HCT116 (cell line): ENCODE results near the gene POU3F2. TPM values are rescaled to one million over a fixed set of nuclear protein-coding genes. Genes with fewer than 3 reads are reported as not detected.

Source experiments
- ATAC-seq: fragments of 200-7000 bp; cut with Tn5 transposase; 2 replicates; pipeline ENCODE4 v1.9.1; 2020; ENCODE audit warnings: mild to moderate bottlenecking, moderate library complexity
- BruUV-seq: library from RNA; stranded (reverse); fragments of 400-500 nt; replicated peaks from 2 replicates; lab custom pipeline; 2021; lab: Mats Ljungman, UMichigan
- CTCF ChIA-PET: fragments of 300-600 bp; sonication (Branson Sonifier 250); formaldehyde crosslinking; loops from one replicate; lab custom pipeline; 2021; ENCODE audit warnings: antibody characterized with exemption; lab: Charles Lee
- POLR2A ChIA-PET: fragments of 300-600, 350-600 bp; sonication (Branson Sonifier 250); formaldehyde crosslinking; loops from one replicate; lab custom pipeline; 2021; ENCODE audit warnings: antibody characterized with exemption; lab: Charles Lee
- RAD21 ChIA-PET, 2 experiments: fragments of 300-600 bp; sonication (Branson Sonifier 250); formaldehyde crosslinking; loops; one replicate each; lab custom pipeline; 2023; ENCODE audit warnings: low total read pairs in 2 of 2; ENCODE audit not compliant: uncharacterized antibody in 2 of 2, unreplicated experiment in 2 of 2, low non-redundant PET in 1 of 2; lab: Charles Lee
- DNase-seq: peaks from one replicate; pipeline ENCODE4 v3.0.0-alpha.2; 2010; ENCODE audit warnings: low read depth, low spot score
- H2AFZ ChIP-seq: fragments of 200-600 bp; shearing (Covaris generic), sonication (generic); 2 replicates; pipeline ENCODE4 v1.6.1; 2017; ENCODE audit warnings: low read depth, mixed run types, mixed read lengths, antibody characterized with exemption, low read length; ENCODE audit not compliant: poor library complexity, severe bottlenecking
- H3K27ac ChIP-seq: 2 replicates; pipeline ENCODE4 v1.5.1; 2012; ENCODE audit warnings: low read depth, low read length
- H3K27me3 ChIP-seq: fragments of 200-600 bp; sonication (generic); 2 replicates; pipeline ENCODE4 v1.6.1; 2016; ENCODE audit warnings: mixed run types, low read length, mixed read lengths; ENCODE audit not compliant: insufficient read depth
- H3K36me3 ChIP-seq, 2 experiments: fragments of 200-500 bp in 1 of 2; fragments of 200-600 bp in 1 of 2; sonication (Bioruptor generic) in 1 of 2; sonication (generic) in 1 of 2; 2 replicates each; pipeline versions ENCODE4 v1.5.1 to v1.6.1; 2014 to 2016; ENCODE audit warnings: low read length in 2 of 2, inconsistent platforms in 1 of 2, mixed read lengths in 1 of 2, mixed run types in 1 of 2; ENCODE audit not compliant: insufficient read depth in 2 of 2, control insufficient read depth in 1 of 2
- H3K4me1 ChIP-seq, 2 experiments: fragments of 200-600 bp in 1 of 2; sonication (generic) in 1 of 2; 2 replicates each; pipeline versions ENCODE4 v1.5.1 to v1.6.1; 2012 to 2017; ENCODE audit warnings: low read length in 2 of 2, inconsistent platforms in 1 of 2, mild to moderate bottlenecking in 1 of 2, mixed read lengths in 1 of 2, mixed run types in 1 of 2, moderate library complexity in 1 of 2; ENCODE audit not compliant: insufficient read depth in 2 of 2, control insufficient read depth in 1 of 2
- H3K4me2 ChIP-seq: fragments of 200-600 bp; sonication (generic); 2 replicates; pipeline ENCODE4 v1.6.1; 2017; ENCODE audit warnings: mixed run types, low read length, mixed read lengths
- H3K4me3 ChIP-seq, 2 experiments: fragments of 200-600 bp in 1 of 2; sonication (generic) in 1 of 2; replicated peaks in 1 of 2; 2 replicates each; pipeline ENCODE4 v1.5.1; 2011 to 2016; ENCODE audit warnings: low read length in 2 of 2, control low read depth in 1 of 2, low read depth in 1 of 2, mild to moderate bottlenecking in 1 of 2, mixed read lengths in 1 of 2, mixed run types in 1 of 2
- H3K79me2 ChIP-seq: fragments of 200-600 bp; sonication (generic); 2 replicates; pipeline ENCODE4 v1.6.1; 2017; ENCODE audit warnings: mild to moderate bottlenecking, mixed run types, low read length, moderate library complexity, mixed read lengths; ENCODE audit not compliant: insufficient read depth
- H3K9ac ChIP-seq: fragments of 200-600 bp; sonication (generic); 2 replicates; pipeline ENCODE4 v1.6.1; 2016; ENCODE audit warnings: low read length, mixed read lengths
- H3K9me2 ChIP-seq: fragments of 200-600 bp; sonication (generic), shearing (Covaris generic); 2 replicates; pipeline ENCODE4 v1.6.1; 2017; ENCODE audit warnings: mixed run types, mild to moderate bottlenecking, moderate library complexity; ENCODE audit not compliant: insufficient read depth
- H3K9me3 ChIP-seq, 2 experiments: fragments of 200-500 bp in 1 of 2; fragments of 200-600 bp in 1 of 2; sonication (Bioruptor generic) in 1 of 2; sonication (generic) in 1 of 2; 2 replicates each; pipeline ENCODE4 v1.6.1; 2014 to 2017; ENCODE audit warnings: low read length in 2 of 2, mixed read lengths in 2 of 2, inconsistent platforms in 1 of 2, low read depth in 1 of 2, mild to moderate bottlenecking in 1 of 2, mixed run types in 1 of 2, moderate library complexity in 1 of 2; ENCODE audit not compliant: control insufficient read depth in 1 of 2, insufficient read depth in 1 of 2
- H4K20me1 ChIP-seq: fragments of 200-600 bp; sonication (generic), shearing (Covaris generic); 2 replicates; pipeline ENCODE4 v1.6.1; 2017; ENCODE audit warnings: mixed run types, mild to moderate bottlenecking, moderate library complexity; ENCODE audit not compliant: insufficient read depth
- JUND ChIP-seq: IDR thresholded peaks from 2 replicates; pipeline ENCODE4 v1.6.1; 2012
- MAX ChIP-seq: IDR thresholded peaks from 2 replicates; pipeline ENCODE4 v1.6.1; 2012
- POLR2A ChIP-seq: IDR thresholded peaks from 2 replicates; pipeline ENCODE4 v1.7.0; 2011; ENCODE audit warnings: borderline replicate concordance; ENCODE audit not compliant: insufficient read depth, insufficient read length; ENCODE audit errors: extremely low read depth
- REST ChIP-seq: IDR thresholded peaks from 2 replicates; pipeline ENCODE4 v1.6.1; 2012; ENCODE audit warnings: low read depth
- SIN3A ChIP-seq: IDR thresholded peaks from 2 replicates; pipeline ENCODE4 v1.6.1; 2012; ENCODE audit warnings: low read depth
- intact Hi-C: fragments of 100-400 bp; cut with micrococcal nuclease; formaldehyde crosslinking; loops from 2 replicates; pipeline ENCODE4 v1.10.0; 2022
- total RNA-seq: library from RNA; stranded (reverse); gene quantifications from one replicate; pipeline ENCODE4 v1.2.1, GENCODE V29; 2021; ENCODE audit not compliant: unreplicated experiment
- TF ChIP-seq, protein P1 (sequence below), 3 experiments: fragments of 200-600 bp in 1 of 3; sonication (generic) in 1 of 3; IDR thresholded peaks in 2 of 3; conservative IDR thresholded peaks in 1 of 3; 2 replicates each; pipeline ENCODE4 v1.5.1; 2012 to 2017; ENCODE audit warnings: low read depth in 2 of 3, low read length in 2 of 3, antibody characterized with exemption in 1 of 3, borderline replicate concordance in 1 of 3, control low read depth in 1 of 3, mild to moderate bottlenecking in 1 of 3, mixed read lengths in 1 of 3, mixed run types in 1 of 3, moderate library complexity in 1 of 3; ENCODE audit not compliant: insufficient read depth in 1 of 3

Gene POU3F2
- total RNA-seq, 1 experiment from 2014 or later = not detected

DNA sequence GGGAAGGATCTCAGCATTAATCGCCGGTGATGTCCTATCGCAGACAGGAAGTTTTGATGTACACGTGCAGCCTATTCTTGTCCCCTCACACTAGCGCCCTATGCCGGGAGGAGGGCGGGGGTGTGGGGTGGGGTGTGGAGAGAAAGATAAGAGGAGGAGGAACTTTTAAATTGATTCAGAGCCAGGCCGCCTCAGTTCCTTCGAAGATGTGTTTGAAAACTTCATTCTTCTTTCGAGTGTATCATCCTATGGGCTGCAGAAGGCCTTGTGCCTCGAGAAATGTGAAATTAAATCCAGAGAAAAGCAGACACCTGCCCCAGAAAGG lies 2.5 kb upstream of the POU3F2 start:
- Histone ChIP-seq H3K4me1 (no peaks in the 10 kb centered on the region), H3K9me2 (no peaks in the 10 kb centered on the region)
- TF ChIP-seq POLR2A (no peak), SIN3A (no peak), JUND (no peak), REST (no peak), MAX (no peak)
- TF ChIP-seq, protein P1, sequence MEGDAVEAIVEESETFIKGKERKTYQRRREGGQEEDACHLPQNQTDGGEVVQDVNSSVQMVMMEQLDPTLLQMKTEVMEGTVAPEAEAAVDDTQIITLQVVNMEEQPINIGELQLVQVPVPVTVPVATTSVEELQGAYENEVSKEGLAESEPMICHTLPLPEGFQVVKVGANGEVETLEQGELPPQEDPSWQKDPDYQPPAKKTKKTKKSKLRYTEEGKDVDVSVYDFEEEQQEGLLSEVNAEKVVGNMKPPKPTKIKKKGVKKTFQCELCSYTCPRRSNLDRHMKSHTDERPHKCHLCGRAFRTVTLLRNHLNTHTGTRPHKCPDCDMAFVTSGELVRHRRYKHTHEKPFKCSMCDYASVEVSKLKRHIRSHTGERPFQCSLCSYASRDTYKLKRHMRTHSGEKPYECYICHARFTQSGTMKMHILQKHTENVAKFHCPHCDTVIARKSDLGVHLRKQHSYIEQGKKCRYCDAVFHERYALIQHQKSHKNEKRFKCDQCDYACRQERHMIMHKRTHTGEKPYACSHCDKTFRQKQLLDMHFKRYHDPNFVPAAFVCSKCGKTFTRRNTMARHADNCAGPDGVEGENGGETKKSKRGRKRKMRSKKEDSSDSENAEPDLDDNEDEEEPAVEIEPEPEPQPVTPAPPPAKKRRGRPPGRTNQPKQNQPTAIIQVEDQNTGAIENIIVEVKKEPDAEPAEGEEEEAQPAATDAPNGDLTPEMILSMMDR (IDR thresholded peaks at IDR 0.05 in 2 of 3, conservative IDR thresholded peaks at IDR 0.05 in 1 of 3; ENCODE audit: borderline replicate concordance in 1 of 3, insufficient read depth in 1 of 3, low read depth in 2 of 3, low read length in 2 of 3) = no peak
- TF ChIP-seq, all 23 proteins: peak for 0
- Histone ChIP-seq H3K79me2 (no peaks in the 10 kb centered on the region), H2AFZ (no peak overlapping the region), H3K9ac (no peak overlapping the region), H3K36me3 (no peaks in the 10 kb centered on the region), H4K20me1 (no peaks in the 10 kb centered on the region), H3K9me3 (no peaks in the 10 kb centered on the region), H3K27me3 (peaks cover 2% of the 10 kb centered on the region), H3K4me2 (no peak overlapping the region), H3K4me3 (no peak overlapping the region), H3K27ac (no peak overlapping the region)
- ChIA-PET RAD21 (no interaction called here), CTCF (no interaction called here), POLR2A (no interaction called here)
- no peak for ATAC-seq
- intact Hi-C loops = no loop called here
- BruUV-seq = no TSS peak
- no peak for DNase-seq
